Lower leg skin (tissue), 4 donors: ENCODE measurements around the gene TTC9C. TPM values are rescaled to one million over a fixed set of nuclear protein-coding genes. Genes with fewer than 3 reads are reported as not detected.
"Not testable (repeated sequence)": the region's sequence is repeated elsewhere in the genome, so short reads cannot be mapped to it uniquely, and the experiment has no call there.

Source experiments
- DNase-seq, 2 donors: peaks; one replicate each; pipeline ENCODE4 v3.0.0-alpha.2; 2019; ENCODE audit warnings: low spot score in 2 of 2
- H3K4me3 ChIP-seq: fragments of 200-600 bp; sonication (generic); 2 replicates; pipeline ENCODE4 v1.5.1; 2017; ENCODE audit warnings: mild to moderate bottlenecking, low read depth; ENCODE audit not compliant: poor library complexity, severe bottlenecking
- CTCF ChIP-seq, 3 donors: fragments of 450-650 bp; IDR thresholded peaks; one replicate each; pipeline ENCODE4 v1.5.1; 2016; ENCODE audit warnings: antibody characterized with exemption in 3 of 3, mild to moderate bottlenecking in 3 of 3, moderate library complexity in 2 of 3
- POLR2A ChIP-seq, 2 donors: fragments of 450-650 bp; IDR thresholded peaks; one replicate each; pipeline ENCODE4 v1.6.1; 2016 to 2017; ENCODE audit warnings: antibody characterized with exemption in 2 of 2, mild to moderate bottlenecking in 1 of 2, moderate library complexity in 1 of 2
- WGBS, 2 donors: methylation state at CpG; one replicate each; pipeline ENCODE4 v1.1.5; 2018; 5-methylcytosine and 5-hydroxymethylcytosine counted together
- intact Hi-C: fragments of 100-400 bp; cut with DNase I; formaldehyde crosslinking; loops from one replicate; pipeline ENCODE4 v1.15.0; 2023; ENCODE audit warnings: low total_unique reads
- total RNA-seq, 4 donors: library from RNA; depleted of rRNA; stranded (reverse); fragments of >200 nt; gene quantifications; one replicate each; pipeline ENCODE4 v1.1.0, GENCODE V29; 2016

The TTC9C gene
- total RNA-seq, 4 donors from 2014 or later: 23.7 to 44.7 (median 33.9) TPM

- H3K4me3 ChIP-seq: peak within 1 kb of the TSS; percentile 88
- 0 to 1% methylated on average over 46 to 47 of the region's 72 CpGs for WGBS, 2 donors
- intact Hi-C loops: no loop called here
- peak; percentile 97 to 100 for DNase-seq
- TF ChIP-seq CTCF (IDR thresholded peaks at IDR 0.05) (no peak), POLR2A (IDR thresholded peaks at IDR 0.05) (peak in 1 of 2 donors; percentile 89)
These were observed 968 bp upstream of the TTC9C start, which contains the start of gene HNRNPUL2 for GRCh38 chr11:62727165-62727871. Gene HNRNPUL2, minus strand, starts transcription at chr11:62727457. Its CDS starts 301 bp downstream, at chr11:62727156.

GRCh38 chr11:62727872-62728170 lies 465 bp upstream of the TTC9C start:
- intact Hi-C loops: no loop called here
- peak overlapping the region; percentile 76 for H3K4me3 ChIP-seq
- 0% methylated on average over 20 of the region's 20 CpGs for WGBS, 2 donors
- no peak for TF ChIP-seq CTCF (IDR thresholded peaks at IDR 0.05)
- TF ChIP-seq POLR2A (IDR thresholded peaks at IDR 0.05): no peak
- DNase-seq: peak; percentile 93 to 95

- intact Hi-C loops, H3K4me3 ChIP-seq: not testable (repeated sequence)
- DNase-seq: peak in 1 of 2 donors; percentile 77
- 50 to 62% methylated on average over 14 of the region's 14 CpGs for WGBS, 2 donors
These were observed 1.8 kb downstream of the TTC9C start for GRCh38 chr11:62730076-62730475.

- no peak for TF ChIP-seq CTCF (IDR thresholded peaks at IDR 0.05)
- TF ChIP-seq POLR2A (IDR thresholded peaks at IDR 0.05): no peak
- intact Hi-C loops: no loop called here
- H3K4me3 ChIP-seq: no peak overlapping the region
- 59 to 62% methylated on average over 2 of the region's 2 CpGs for WGBS, 2 donors
- no peak for DNase-seq
These were observed 4.5 kb downstream of the TTC9C start for GRCh38 chr11:62732830-62733229.

GRCh38 chr11:62737196-62737595 lies 8.9 kb downstream of the TTC9C start:
- intact Hi-C loops: no loop called here
- H3K4me3 ChIP-seq: no peak overlapping the region
- TF ChIP-seq POLR2A (IDR thresholded peaks at IDR 0.05) (no peak), CTCF (IDR thresholded peaks at IDR 0.05) (no peak)
- no peak for DNase-seq

- TF ChIP-seq POLR2A (IDR thresholded peaks at IDR 0.05): no peak
- TF ChIP-seq CTCF (IDR thresholded peaks at IDR 0.05): no peak
- intact Hi-C loops: no loop called here
- no peak overlapping the region for H3K4me3 ChIP-seq
- 48 to 57% methylated on average over 9 of the region's 9 CpGs for WGBS, 2 donors
- no peak for DNase-seq
These were observed 19.3 kb downstream of the TTC9C start for GRCh38 chr11:62747475-62748160.

- intact Hi-C loops, DNase-seq, H3K4me3 ChIP-seq: not testable (repeated sequence)
- WGBS, 2 donors: 94 to 96% methylated on average over 5 of the region's 5 CpGs
These were observed 21.6 kb downstream of the TTC9C start for GRCh38 chr11:62749931-62750330.
